Stimulated activated CD8-positive, alpha-beta memory T cell treated with anti-CD3 and anti-CD28 coated beads, Interleukin-15, amount 100 ng/mL, for 48 hours (primary cell): ENCODE results near the gene KRABD2.
"Not testable (repeated sequence)": the region's sequence is repeated elsewhere in the genome, so short reads cannot be mapped to it uniquely, and the experiment has no call there.

ENCODE experiments used
- DNase-seq, 2 donors: peaks; one replicate each; pipeline ENCODE4 v3.0.0-alpha.2; 2020; ENCODE audit warnings: low read depth in 2 of 2

The KRABD2 gene

GRCh38 chr17:8360751-8361150 lies 15.8 kb downstream of the KRABD2 start:
- no peak for DNase-seq

GRCh38 chr17:8360260-8360659 lies 16.2 kb downstream of the KRABD2 start:
- DNase-seq = no peak

DNA sequence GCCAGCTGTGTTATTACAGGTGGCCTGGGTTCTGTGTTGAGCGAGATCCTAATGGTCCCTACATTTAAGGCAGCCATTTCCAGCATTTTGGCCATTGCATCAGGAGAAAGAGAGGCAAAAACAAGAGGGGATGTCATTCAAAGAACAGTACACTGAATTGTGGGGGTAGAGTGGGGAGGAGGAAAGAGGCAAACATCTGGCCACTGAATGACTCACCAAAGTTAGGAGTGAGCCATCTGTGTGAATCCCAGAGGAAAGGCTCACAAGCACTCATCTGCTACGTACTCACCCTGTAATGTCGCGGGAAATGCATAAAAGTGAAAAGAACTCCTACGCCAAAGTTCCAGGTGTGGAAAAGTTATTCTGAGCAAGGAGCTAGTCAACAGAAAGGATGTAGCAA lies 16.7 kb downstream of the KRABD2 start:
- DNase-seq = no peak

DNA sequence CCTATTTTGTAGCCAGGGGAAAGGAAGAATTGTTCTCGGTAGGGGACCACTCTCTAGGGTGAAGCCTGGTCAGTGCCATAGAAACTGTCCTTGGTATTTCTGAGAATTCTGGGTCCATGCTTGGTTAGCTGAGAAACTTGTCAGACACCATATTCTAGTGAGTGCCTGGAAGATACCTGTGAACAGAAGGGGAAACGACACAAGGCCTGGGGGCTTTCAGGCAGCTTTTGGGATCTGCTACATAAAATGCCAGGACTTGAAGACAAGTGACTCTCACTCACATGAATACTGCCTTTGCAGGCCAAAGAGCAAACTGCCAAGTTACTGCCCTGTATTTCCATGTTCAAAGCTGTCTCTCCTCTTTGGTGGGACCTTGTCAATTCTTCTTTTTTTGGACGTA lies 18.6 kb downstream of the KRABD2 start:
- no peak for DNase-seq

GRCh38 chr17:8354236-8354635 lies 22.3 kb downstream of the KRABD2 start:
- no peak for DNase-seq

GRCh38 chr17:8353736-8354135 lies 22.8 kb downstream of the KRABD2 start:
- no peak for DNase-seq

DNA sequence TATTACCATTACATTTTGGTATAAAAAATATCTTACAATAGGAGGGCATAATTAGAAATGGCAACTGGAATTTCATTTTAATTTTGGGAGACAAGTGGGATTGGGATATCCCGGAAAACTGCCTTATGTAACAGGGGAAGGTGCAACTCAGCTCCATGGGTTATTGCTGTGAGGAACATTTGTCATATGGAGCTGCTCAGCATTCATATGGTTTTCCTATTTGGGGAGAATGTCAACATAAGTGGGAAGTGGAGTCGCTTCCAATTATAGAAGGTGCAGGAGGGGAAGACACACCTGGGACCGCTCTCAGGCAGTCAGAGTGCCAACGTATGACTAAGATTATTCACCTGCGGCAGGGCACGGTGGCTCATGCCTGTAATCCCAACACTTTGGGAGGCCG lies 26.2 kb downstream of the KRABD2 start:
- DNase-seq = no peak

GRCh38 chr17:8347001-8347400 lies 29.5 kb downstream of the KRABD2 start:
- DNase-seq = not testable (repeated sequence)

DNA sequence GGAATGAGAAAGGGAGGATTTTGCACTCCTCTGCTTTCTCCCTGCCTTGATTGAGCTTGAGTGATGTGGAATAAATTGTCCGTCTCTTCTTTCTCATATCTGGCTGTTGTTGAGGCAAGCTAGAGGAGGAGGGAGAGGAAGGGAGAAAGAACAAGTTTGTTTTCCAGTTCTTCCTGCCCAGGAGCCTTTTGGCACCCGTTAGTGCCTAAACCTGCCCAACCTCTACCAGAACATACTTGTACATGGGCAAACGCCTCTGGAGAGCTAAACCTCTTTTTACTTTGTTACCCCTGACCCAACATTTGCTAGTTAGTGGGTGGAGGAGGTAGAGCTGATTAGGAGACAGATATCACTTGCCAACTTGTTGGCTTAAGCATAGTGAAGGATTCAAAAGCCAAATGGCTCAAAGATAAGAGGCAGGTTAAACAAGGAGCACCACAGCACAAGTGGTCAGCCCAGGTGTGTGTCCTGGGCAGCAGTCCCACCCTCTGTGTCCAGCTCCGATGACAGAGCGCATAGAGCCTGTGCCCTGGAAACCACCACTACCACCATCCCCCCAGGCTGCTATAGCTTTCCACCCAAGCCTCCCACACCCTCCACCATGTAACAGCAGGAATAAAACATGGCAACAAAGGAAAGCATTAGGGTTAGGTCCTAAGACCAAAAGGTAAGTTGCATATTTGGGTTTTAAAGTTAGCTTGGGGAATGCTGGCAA lies 30.4 kb downstream of the KRABD2 start:
- DNase-seq = no peak

GRCh38 chr17:8345052-8345690 lies 31.3 kb downstream of the KRABD2 start:
- DNase-seq = no peak

GRCh38 chr17:8341456-8341855 lies 35.0 kb downstream of the KRABD2 start:
- no peak for DNase-seq

- no peak for DNase-seq
Measured at GRCh38 chr17:8339540-8339939, 37.0 kb downstream of the KRABD2 start, which contains the start of gene ODF4. Gene ODF4, plus strand, starts transcription at chr17:8339840. Its CDS starts 212 bp downstream, at chr17:8340052.

DNA sequence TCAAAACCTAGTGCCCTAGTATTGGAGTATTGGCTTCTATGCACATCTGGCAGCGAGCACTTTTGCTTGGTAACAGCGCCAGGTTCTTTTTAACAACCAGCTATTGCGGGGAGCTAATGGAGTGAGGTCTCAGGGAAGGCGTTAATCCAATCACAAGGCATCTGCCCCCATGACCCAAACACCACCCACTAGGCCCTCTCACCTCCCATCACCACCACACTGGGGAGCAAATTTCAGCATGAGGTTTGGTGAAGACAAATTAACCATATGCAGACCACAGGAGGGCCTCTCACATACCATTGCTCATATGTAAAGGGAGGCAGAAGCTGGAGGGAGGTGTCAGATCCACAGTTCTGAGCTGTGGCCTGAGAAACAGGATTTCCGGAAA lies 37.8 kb downstream of the KRABD2 start:
- DNase-seq = no peak

- no peak for DNase-seq
Measured at GRCh38 chr17:8337802-8338752, 38.4 kb downstream of the KRABD2 start.

GRCh38 chr17:8333281-8333680 lies 43.2 kb downstream of the KRABD2 start:
- DNase-seq = no peak

DNA sequence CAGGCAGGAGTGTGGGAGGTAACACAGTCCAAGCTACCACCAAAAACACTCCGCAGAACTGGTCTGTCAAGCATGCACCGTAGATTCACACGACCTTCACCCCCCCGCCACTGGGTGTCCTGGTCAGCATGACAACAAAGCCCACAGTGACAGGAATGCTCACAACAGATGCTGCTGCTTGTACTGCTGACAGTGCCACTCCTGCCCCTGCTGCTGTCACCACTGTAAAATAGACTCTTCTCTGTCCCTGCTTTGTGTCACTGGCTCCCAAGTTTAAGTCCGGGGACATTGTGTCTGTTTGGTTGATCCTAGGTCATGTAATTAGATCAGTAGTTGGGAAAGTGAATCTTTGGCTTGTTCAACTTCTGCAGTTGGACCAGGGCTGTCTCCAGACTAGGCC lies 43.8 kb downstream of the KRABD2 start:
- no peak for DNase-seq

- no peak for DNase-seq
Measured at GRCh38 chr17:8332128-8332527, 44.4 kb downstream of the KRABD2 start.

DNA sequence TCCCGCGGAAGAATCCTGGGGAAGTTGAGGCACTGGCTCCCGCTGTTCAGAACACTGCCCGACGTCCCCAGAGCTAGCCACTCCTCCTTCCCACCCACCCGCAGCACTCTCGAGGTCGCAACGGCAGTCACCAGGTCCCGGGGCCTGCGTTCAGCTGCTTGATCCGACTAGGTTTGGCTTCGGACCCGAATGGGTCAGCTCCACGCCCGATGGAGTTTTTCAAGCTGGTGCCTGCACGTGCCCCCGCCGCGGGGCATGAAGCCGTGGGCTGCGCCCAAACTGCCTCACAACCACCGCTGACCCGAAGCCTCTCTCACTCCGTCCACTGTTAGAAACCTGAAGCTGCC lies 49.2 kb downstream of the KRABD2 start:
- no peak for DNase-seq
